GM12878 (cell line): ENCODE results near the gene VIPR2. TPM values are rescaled to one million over a fixed set of nuclear protein-coding genes. Genes with fewer than 3 reads are reported as not detected.

ENCODE experiments used
- ATAC-seq: fragments of 200-7000 bp; cut with Tn5 transposase; 3 replicates; pipeline ENCODE4 v1.9.1; 2020; ENCODE audit warnings: mild to moderate bottlenecking, moderate library complexity
- BruUV-seq: library from RNA; stranded (reverse); fragments of 400-500 nt; replicated peaks from 2 replicates; lab custom pipeline; 2021; lab: Mats Ljungman, UMichigan
- CTCF ChIA-PET: fragments of 300-600 bp; sonication (Branson Sonifier 250); formaldehyde crosslinking; extraction: SDS; loops from one replicate; lab custom pipeline; 2021; ENCODE audit warnings: inconsistent platforms; lab: Yijun Ruan, JAX
- POLR2A ChIA-PET: fragments of 350-600 bp; formaldehyde crosslinking; extraction: SDS; loops from one replicate; lab custom pipeline; 2021; ENCODE audit warnings: inconsistent platforms; lab: Charles Lee
- RAD21 ChIA-PET: fragments of 300-600 bp; sonication (Branson Sonifier 250); formaldehyde crosslinking; loops from one replicate; lab custom pipeline; 2023; ENCODE audit warnings: antibody characterized with exemption; ENCODE audit not compliant: unreplicated experiment; lab: Charles Lee
- SMC1A ChIA-PET: fragments of 300-600 bp; sonication (Branson Sonifier 250); formaldehyde crosslinking; loops from one replicate; lab custom pipeline; 2023; ENCODE audit not compliant: unreplicated experiment, uncharacterized antibody; lab: Charles Lee
- DNase-seq: peaks from one replicate; pipeline ENCODE4 v3.0.0-alpha.2; 2011; ENCODE audit warnings: low read depth, low spot score
- FAIRE-seq: peaks from 3 replicates; lab custom pipeline; 2011; peaks lifted over from hg19 to GRCh38; lab: Jason Lieb, UNC
- H2AFZ ChIP-seq: 2 replicates; pipeline ENCODE4 v1.6.0; 2011; ENCODE audit warnings: low read depth, low read length, control low read depth; ENCODE audit not compliant: control insufficient read depth
- H3K27ac ChIP-seq: 2 replicates; pipeline ENCODE4 v1.5.1; 2011; ENCODE audit warnings: control low read depth; ENCODE audit not compliant: control insufficient read depth, insufficient read depth
- H3K27me3 ChIP-seq, 2 experiments: replicated peaks in 1 of 2; 2 replicates each; pipeline versions ENCODE4 v1.6.0 to v1.6.1; 2011; ENCODE audit warnings: low read length in 1 of 2; ENCODE audit not compliant: control insufficient read depth in 2 of 2, insufficient read depth in 2 of 2
- H3K36me3 ChIP-seq, 2 experiments: 2 replicates each; pipeline ENCODE4 v1.5.1; 2011; ENCODE audit warnings: low read length in 1 of 2; ENCODE audit not compliant: control insufficient read depth in 2 of 2, insufficient read depth in 2 of 2
- H3K4me1 ChIP-seq: 2 replicates; pipeline ENCODE4 v1.6.1; 2011; ENCODE audit warnings: mild to moderate bottlenecking, low read length, moderate library complexity, mixed read lengths; ENCODE audit not compliant: control insufficient read depth, insufficient read depth
- H3K4me2 ChIP-seq: 2 replicates; pipeline ENCODE4 v1.6.0; 2011; ENCODE audit warnings: control low read depth; ENCODE audit not compliant: control insufficient read depth, insufficient read depth
- H3K4me3 ChIP-seq: fragments of 200-600 bp; sonication (generic); 2 replicates; pipeline ENCODE4 v1.5.1; 2016
- H3K79me2 ChIP-seq: 2 replicates; pipeline ENCODE4 v1.6.0; 2011; ENCODE audit warnings: low read length; ENCODE audit not compliant: control insufficient read depth, insufficient read depth
- H3K9ac ChIP-seq: 2 replicates; pipeline ENCODE4 v1.8.0; 2011; ENCODE audit warnings: low read length, control low read depth, mixed read lengths; ENCODE audit not compliant: control insufficient read depth, insufficient read depth
- H3K9me3 ChIP-seq: replicated peaks from 3 replicates; pipeline ENCODE4 v1.5.1; 2011; ENCODE audit warnings: mild to moderate bottlenecking, low read length; ENCODE audit not compliant: control insufficient read depth, insufficient read depth
- H4K20me1 ChIP-seq: 2 replicates; pipeline ENCODE4 v1.6.0; 2011; ENCODE audit not compliant: control insufficient read depth, insufficient read depth
- EGR1 ChIP-seq, 2 experiments: IDR thresholded peaks; 1 replicate in 1 of 2; 2 replicates in 1 of 2; pipeline ENCODE4 v1.6.1; 2011 to 2012; ENCODE audit warnings: low read depth in 2 of 2, low read length in 2 of 2, borderline replicate concordance in 1 of 2, mild to moderate bottlenecking in 1 of 2, moderate library complexity in 1 of 2
- ETV6 ChIP-seq, 2 experiments: fragments of 450-650 bp in 1 of 2; IDR thresholded peaks in 1 of 2; conservative IDR thresholded peaks in 1 of 2; 2 replicates each; pipeline ENCODE4 v1.6.1; 2014; ENCODE audit warnings: antibody characterized with exemption in 1 of 2, borderline replicate concordance in 1 of 2, low read depth in 1 of 2, mild to moderate bottlenecking in 1 of 2, moderate library complexity in 1 of 2
- SP1 ChIP-seq: IDR thresholded peaks from one replicate; pipeline ENCODE4 v1.6.1; 2011; ENCODE audit warnings: low read depth, low read length
- TCF12 ChIP-seq: IDR thresholded peaks from 2 replicates; pipeline ENCODE4 v1.6.1; 2011; ENCODE audit warnings: low read depth, mild to moderate bottlenecking, low read length
- WGBS: methylation state at CpG from one replicate; pipeline ENCODE4 v1.1.6; 2016; ENCODE audit warnings: low lambda C conversion rate; ENCODE audit not compliant: insufficient replicate concordance, insufficient coverage; ENCODE audit errors: missing lambda C conversion rate; 5-methylcytosine and 5-hydroxymethylcytosine counted together
- in situ Hi-C: fragments of 300-500 bp; cut with MboI; formaldehyde crosslinking; loops from 9 replicates; pipeline ENCODE4 v1.14.3; 2018; ENCODE audit warnings: mixed read lengths
- intact Hi-C: fragments of 100-400 bp; cut with micrococcal nuclease; formaldehyde crosslinking; loops from one replicate; pipeline ENCODE4 v1.14.2; 2022; ENCODE audit not compliant: unreplicated experiment
- polyA plus RNA-seq, 11 experiments: library from polyadenylated mRNA; depleted of rRNA in 4 of 11; unstranded in 6 of 11; stranded (reverse) in 5 of 11; fragments of >200 nt; fragmentation: Nextera tagmentation in 4 of 11; fragmentation: Illumina TruSeq in 1 of 11; extraction: Ambion mirVana in 4 of 11; extraction: Trizol in 1 of 11; gene quantifications; 1 replicate in 1 of 11; 2 replicates in 10 of 11; pipeline versions ENCODE4 v1.2.1 to v1.2.3, GENCODE V29; 2011 to 2016; ENCODE audit warnings: inconsistent platforms in 2 of 11, missing spikeins in 2 of 11, low read depth in 1 of 11
- total RNA-seq, 4 experiments: library from RNA; depleted of rRNA in 3 of 4; stranded (reverse); fragments of >200 nt in 3 of 4; fragmentation: Illumina TruSeq in 1 of 4; extraction: Trizol in 1 of 4; gene quantifications; 2 replicates each; pipeline versions ENCODE4 v1.2.1 to v1.2.3, GENCODE V29; 2013 to 2021
- TF ChIP-seq, protein P1 (sequence below): IDR thresholded peaks from 2 replicates; pipeline ENCODE4 v1.6.1; 2011; ENCODE audit warnings: mild to moderate bottlenecking, low read depth, low read length, moderate library complexity; ENCODE audit not compliant: insufficient replicate concordance
- TF ChIP-seq, protein P2 (sequence below): IDR thresholded peaks from 2 replicates; pipeline ENCODE4 v1.6.1; 2012; ENCODE audit warnings: low read depth, low read length, improper control_type of control experiment
- TF ChIP-seq, protein P3 (sequence below): fragments of 450-650 bp; IDR thresholded peaks from 2 replicates; pipeline ENCODE4 v1.6.1; 2016; ENCODE audit warnings: mild to moderate bottlenecking
- TF ChIP-seq, protein P4 (sequence below): IDR thresholded peaks from 2 replicates; pipeline ENCODE4 v1.6.1; 2011; ENCODE audit warnings: borderline replicate concordance, low read depth, mild to moderate bottlenecking, moderate library complexity, mixed read lengths, low read length; ENCODE audit not compliant: insufficient read depth; ENCODE audit errors: extremely low read length

Gene VIPR2
- total and polyA plus RNA-seq, 10 of the 15 experiments (the other 5 are each of a cell fraction or from before 2014, with no cell fraction given) = not detected

DNA sequence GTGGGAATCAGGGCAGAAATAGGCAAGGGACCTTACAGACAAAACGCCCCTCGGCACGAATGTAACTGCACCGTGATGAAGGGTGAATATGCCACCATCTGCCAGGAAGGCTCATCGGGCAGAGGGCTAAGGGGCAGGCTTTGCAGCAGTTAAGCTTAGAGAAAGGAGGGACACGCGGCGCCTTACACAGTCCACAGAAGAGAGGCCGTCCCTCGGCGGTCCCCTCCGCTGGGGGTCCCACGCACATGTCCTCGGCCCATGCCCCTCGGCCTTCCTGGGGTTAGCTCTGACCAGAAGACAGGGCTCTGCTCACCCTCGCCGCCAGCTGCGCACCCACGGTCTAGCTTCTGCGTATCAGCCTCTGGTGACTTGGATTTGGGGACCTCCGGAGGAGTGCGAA, 147.2 kb downstream of the VIPR2 start:
- Histone ChIP-seq H3K27me3 (no peaks in the 10 kb centered on the region), H3K9ac (no peak overlapping the region), H3K4me2 (no peak overlapping the region), H3K9me3 (no peaks in the 10 kb centered on the region; the same call in 2 of the 3 replicates), H2AFZ (no peak overlapping the region), H3K79me2 (no peaks in the 10 kb centered on the region), H3K36me3 (no peaks in the 10 kb centered on the region), H3K4me1 (no peaks in the 10 kb centered on the region), H3K4me3 (no peak overlapping the region)
- ATAC-seq (no peak), DNase-seq (no peak)
- ChIA-PET SMC1A (no interaction called here), RAD21 (no interaction called here)
- in situ Hi-C loops = no loop called here
- TF ChIP-seq, protein P1, sequence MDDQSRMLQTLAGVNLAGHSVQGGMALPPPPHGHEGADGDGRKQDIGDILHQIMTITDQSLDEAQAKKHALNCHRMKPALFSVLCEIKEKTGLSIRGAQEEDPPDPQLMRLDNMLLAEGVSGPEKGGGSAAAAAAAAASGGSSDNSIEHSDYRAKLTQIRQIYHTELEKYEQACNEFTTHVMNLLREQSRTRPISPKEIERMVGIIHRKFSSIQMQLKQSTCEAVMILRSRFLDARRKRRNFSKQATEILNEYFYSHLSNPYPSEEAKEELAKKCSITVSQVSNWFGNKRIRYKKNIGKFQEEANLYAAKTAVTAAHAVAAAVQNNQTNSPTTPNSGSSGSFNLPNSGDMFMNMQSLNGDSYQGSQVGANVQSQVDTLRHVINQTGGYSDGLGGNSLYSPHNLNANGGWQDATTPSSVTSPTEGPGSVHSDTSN = no peak
- TF ChIP-seq, all 136 proteins: peak for 0
- no peaks in the 10 kb centered on the region for H4K20me1 ChIP-seq
- 96% methylated on average over 22 of the region's 22 CpGs for WGBS
- intact Hi-C loops = no loop called here
- no peak overlapping the region for H3K27ac ChIP-seq
- no peak for FAIRE-seq
- ChIA-PET CTCF (no interaction called here), POLR2A (no interaction called here)
- BruUV-seq = no TSS peak

DNA sequence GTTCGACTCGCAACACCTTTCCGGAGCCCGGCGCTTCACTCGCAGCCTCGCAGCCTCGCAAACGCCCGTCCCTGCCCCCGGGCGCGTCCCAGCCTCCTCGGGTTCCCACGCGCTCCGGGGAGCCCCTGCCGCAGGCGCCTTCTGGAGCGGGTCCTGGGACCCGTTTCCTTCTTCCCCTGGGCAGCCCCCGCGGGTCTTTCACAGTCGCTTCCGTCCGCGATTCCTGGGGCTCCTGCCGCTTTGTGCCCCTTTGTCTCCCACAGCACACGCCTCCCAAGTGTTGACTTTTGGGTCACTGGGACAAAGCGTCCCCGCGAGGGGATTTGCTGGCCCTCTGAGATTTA, 147.6 kb downstream of the VIPR2 start:
- Histone ChIP-seq H4K20me1 (no peaks in the 10 kb centered on the region), H3K9me3 (no peaks in the 10 kb centered on the region; the same call in 2 of the 3 replicates), H3K36me3 (no peaks in the 10 kb centered on the region), H3K27ac (no peak overlapping the region), H3K4me2 (no peak overlapping the region), H3K4me1 (no peaks in the 10 kb centered on the region), H3K79me2 (no peaks in the 10 kb centered on the region), H2AFZ (no peak overlapping the region), H3K4me3 (no peak overlapping the region), H3K9ac (no peak overlapping the region), H3K27me3 (no peaks in the 10 kb centered on the region)
- SMC1A ChIA-PET = no interaction called here
- POLR2A ChIA-PET = no interaction called here
- TF ChIP-seq ETV6 (conservative IDR thresholded peaks at IDR 0.05 in 1 of 2, IDR thresholded peaks at IDR 0.05 in 1 of 2; ENCODE audit: borderline replicate concordance in 1 of 2, low read depth in 1 of 2) = no peak
- TF ChIP-seq EGR1 (IDR thresholded peaks at IDR 0.05; ENCODE audit: borderline replicate concordance in 1 of 2, low read depth in 2 of 2, low read length in 2 of 2) = no peak
- TF ChIP-seq, protein P2, sequence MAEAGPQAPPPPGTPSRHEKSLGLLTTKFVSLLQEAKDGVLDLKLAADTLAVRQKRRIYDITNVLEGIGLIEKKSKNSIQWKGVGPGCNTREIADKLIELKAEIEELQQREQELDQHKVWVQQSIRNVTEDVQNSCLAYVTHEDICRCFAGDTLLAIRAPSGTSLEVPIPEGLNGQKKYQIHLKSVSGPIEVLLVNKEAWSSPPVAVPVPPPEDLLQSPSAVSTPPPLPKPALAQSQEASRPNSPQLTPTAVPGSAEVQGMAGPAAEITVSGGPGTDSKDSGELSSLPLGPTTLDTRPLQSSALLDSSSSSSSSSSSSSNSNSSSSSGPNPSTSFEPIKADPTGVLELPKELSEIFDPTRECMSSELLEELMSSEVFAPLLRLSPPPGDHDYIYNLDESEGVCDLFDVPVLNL = no peak
- TF ChIP-seq, protein P3, sequence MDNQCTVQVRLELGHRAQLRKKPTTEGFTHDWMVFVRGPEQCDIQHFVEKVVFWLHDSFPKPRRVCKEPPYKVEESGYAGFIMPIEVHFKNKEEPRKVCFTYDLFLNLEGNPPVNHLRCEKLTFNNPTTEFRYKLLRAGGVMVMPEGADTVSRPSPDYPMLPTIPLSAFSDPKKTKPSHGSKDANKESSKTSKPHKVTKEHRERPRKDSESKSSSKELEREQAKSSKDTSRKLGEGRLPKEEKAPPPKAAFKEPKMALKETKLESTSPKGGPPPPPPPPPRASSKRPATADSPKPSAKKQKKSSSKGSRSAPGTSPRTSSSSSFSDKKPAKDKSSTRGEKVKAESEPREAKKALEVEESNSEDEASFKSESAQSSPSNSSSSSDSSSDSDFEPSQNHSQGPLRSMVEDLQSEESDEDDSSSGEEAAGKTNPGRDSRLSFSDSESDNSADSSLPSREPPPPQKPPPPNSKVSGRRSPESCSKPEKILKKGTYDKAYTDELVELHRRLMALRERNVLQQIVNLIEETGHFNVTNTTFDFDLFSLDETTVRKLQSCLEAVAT = no peak
- TF ChIP-seq TCF12 = no peak
- TF ChIP-seq, protein P4, sequence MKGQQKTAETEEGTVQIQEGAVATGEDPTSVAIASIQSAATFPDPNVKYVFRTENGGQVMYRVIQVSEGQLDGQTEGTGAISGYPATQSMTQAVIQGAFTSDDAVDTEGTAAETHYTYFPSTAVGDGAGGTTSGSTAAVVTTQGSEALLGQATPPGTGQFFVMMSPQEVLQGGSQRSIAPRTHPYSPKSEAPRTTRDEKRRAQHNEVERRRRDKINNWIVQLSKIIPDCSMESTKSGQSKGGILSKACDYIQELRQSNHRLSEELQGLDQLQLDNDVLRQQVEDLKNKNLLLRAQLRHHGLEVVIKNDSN = no peak
- no peak for TF ChIP-seq SP1
- intact Hi-C loops (no loop called here), in situ Hi-C loops (no loop called here)
- FAIRE-seq = no peak
- DNase-seq = no peak
- RAD21 ChIA-PET = no interaction called here
- 54% methylated on average over 23 of the region's 32 CpGs for WGBS
- CTCF ChIA-PET = no interaction called here
- ATAC-seq = no peak
- no TSS peak for BruUV-seq
